ENCODE results near the gene FTO. TPM values are rescaled to one million over a fixed set of nuclear protein-coding genes. Genes with fewer than 3 reads are reported as not detected.

FTO gene
- total and polyA plus RNA-seq, 2 of the 8 experiments (the other 6 are each of a cell fraction or from before 2014, with no cell fraction given) = 34.5 to 59.8 TPM

DNA sequence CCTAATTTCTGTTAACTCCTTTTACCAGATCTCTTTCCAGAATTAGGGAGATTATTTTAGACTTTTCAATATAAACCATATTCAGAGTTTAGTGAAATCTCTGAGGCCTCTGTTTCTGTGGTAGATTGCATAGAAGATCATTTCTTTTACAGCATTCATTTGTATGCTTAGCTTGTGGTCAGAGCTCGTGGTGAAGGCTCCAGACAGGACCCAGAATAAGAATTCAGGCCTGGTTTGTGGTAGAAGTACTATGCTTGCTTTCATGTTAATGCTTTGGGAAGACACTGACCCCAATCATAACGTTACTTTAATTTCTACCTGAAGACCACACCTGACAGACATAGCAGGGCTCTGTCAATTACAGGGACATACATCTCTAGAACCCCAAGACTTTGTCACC, 258.1 kb downstream of the FTO start (continued):
- TF ChIP-seq, protein P1, sequence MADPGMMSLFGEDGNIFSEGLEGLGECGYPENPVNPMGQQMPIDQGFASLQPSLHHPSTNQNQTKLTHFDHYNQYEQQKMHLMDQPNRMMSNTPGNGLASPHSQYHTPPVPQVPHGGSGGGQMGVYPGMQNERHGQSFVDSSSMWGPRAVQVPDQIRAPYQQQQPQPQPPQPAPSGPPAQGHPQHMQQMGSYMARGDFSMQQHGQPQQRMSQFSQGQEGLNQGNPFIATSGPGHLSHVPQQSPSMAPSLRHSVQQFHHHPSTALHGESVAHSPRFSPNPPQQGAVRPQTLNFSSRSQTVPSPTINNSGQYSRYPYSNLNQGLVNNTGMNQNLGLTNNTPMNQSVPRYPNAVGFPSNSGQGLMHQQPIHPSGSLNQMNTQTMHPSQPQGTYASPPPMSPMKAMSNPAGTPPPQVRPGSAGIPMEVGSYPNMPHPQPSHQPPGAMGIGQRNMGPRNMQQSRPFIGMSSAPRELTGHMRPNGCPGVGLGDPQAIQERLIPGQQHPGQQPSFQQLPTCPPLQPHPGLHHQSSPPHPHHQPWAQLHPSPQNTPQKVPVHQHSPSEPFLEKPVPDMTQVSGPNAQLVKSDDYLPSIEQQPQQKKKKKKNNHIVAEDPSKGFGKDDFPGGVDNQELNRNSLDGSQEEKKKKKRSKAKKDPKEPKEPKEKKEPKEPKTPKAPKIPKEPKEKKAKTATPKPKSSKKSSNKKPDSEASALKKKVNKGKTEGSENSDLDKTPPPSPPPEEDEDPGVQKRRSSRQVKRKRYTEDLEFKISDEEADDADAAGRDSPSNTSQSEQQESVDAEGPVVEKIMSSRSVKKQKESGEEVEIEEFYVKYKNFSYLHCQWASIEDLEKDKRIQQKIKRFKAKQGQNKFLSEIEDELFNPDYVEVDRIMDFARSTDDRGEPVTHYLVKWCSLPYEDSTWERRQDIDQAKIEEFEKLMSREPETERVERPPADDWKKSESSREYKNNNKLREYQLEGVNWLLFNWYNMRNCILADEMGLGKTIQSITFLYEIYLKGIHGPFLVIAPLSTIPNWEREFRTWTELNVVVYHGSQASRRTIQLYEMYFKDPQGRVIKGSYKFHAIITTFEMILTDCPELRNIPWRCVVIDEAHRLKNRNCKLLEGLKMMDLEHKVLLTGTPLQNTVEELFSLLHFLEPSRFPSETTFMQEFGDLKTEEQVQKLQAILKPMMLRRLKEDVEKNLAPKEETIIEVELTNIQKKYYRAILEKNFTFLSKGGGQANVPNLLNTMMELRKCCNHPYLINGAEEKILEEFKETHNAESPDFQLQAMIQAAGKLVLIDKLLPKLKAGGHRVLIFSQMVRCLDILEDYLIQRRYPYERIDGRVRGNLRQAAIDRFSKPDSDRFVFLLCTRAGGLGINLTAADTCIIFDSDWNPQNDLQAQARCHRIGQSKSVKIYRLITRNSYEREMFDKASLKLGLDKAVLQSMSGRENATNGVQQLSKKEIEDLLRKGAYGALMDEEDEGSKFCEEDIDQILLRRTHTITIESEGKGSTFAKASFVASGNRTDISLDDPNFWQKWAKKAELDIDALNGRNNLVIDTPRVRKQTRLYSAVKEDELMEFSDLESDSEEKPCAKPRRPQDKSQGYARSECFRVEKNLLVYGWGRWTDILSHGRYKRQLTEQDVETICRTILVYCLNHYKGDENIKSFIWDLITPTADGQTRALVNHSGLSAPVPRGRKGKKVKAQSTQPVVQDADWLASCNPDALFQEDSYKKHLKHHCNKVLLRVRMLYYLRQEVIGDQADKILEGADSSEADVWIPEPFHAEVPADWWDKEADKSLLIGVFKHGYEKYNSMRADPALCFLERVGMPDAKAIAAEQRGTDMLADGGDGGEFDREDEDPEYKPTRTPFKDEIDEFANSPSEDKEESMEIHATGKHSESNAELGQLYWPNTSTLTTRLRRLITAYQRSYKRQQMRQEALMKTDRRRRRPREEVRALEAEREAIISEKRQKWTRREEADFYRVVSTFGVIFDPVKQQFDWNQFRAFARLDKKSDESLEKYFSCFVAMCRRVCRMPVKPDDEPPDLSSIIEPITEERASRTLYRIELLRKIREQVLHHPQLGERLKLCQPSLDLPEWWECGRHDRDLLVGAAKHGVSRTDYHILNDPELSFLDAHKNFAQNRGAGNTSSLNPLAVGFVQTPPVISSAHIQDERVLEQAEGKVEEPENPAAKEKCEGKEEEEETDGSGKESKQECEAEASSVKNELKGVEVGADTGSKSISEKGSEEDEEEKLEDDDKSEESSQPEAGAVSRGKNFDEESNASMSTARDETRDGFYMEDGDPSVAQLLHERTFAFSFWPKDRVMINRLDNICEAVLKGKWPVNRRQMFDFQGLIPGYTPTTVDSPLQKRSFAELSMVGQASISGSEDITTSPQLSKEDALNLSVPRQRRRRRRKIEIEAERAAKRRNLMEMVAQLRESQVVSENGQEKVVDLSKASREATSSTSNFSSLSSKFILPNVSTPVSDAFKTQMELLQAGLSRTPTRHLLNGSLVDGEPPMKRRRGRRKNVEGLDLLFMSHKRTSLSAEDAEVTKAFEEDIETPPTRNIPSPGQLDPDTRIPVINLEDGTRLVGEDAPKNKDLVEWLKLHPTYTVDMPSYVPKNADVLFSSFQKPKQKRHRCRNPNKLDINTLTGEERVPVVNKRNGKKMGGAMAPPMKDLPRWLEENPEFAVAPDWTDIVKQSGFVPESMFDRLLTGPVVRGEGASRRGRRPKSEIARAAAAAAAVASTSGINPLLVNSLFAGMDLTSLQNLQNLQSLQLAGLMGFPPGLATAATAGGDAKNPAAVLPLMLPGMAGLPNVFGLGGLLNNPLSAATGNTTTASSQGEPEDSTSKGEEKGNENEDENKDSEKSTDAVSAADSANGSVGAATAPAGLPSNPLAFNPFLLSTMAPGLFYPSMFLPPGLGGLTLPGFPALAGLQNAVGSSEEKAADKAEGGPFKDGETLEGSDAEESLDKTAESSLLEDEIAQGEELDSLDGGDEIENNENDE (IDR thresholded peaks at IDR 0.05; ENCODE audit: insufficient replicate concordance, low read length) = no peak
- TF ChIP-seq MAFK (IDR thresholded peaks at IDR 0.05; ENCODE audit: low read depth, low read length) (no peak), CREB1 (IDR thresholded peaks at IDR 0.05) (no peak), POLR2A (IDR thresholded peaks at IDR 0.05; ENCODE audit: control extremely low read depth in 1 of 2, low read depth in 2 of 2, low read length in 2 of 2) (no peak), FOSL1 (IDR thresholded peaks at IDR 0.05; ENCODE audit: insufficient read depth, low read depth, low read length) (no peak), SAP30 (IDR thresholded peaks at IDR 0.05; ENCODE audit: insufficient read depth, insufficient replicate concordance, low read length) (no peak)

Measured in H1 (cell line).